SK-N-SH treated with all-trans-retinoic acid at 6 μM for 48 hours (cell line): ENCODE data around the gene WSCD2.

Experiments
- ATAC-seq: fragments of 200-7000 bp; cut with Tn5 transposase; 3 replicates; pipeline ENCODE4 v1.9.1; 2020; ENCODE audit warnings: mild to moderate bottlenecking, moderate library complexity
- ARNTL ChIP-seq: fragments of 450-650 bp; formaldehyde crosslinking; IDR thresholded peaks from 2 replicates; pipeline ENCODE4 v1.5.0; 2020; ENCODE audit warnings: low read depth, mild to moderate bottlenecking, moderate library complexity, borderline replicate concordance
- CSDC2 ChIP-seq: fragments of 250-450 bp; sonication (Bioruptor Pico); IDR thresholded peaks from 2 replicates; pipeline ENCODE4 v1.5.0; 2020; ENCODE audit warnings: mild to moderate bottlenecking, moderate library complexity
- OSR1 ChIP-seq: fragments of 250-450 bp; sonication (Bioruptor Pico); IDR thresholded peaks from 2 replicates; pipeline ENCODE4 v1.8.0; 2022; ENCODE audit warnings: moderate library complexity, mild to moderate bottlenecking, inconsistent platforms
- PPARA ChIP-seq: fragments of 250-450 bp; sonication (Bioruptor Pico); IDR thresholded peaks from 2 replicates; pipeline ENCODE4 v1.5.0; 2020; ENCODE audit warnings: mild to moderate bottlenecking, borderline replicate concordance
- RARB ChIP-seq: fragments of 250-450 bp; sonication (Bioruptor Pico); IDR thresholded peaks from 2 replicates; pipeline ENCODE4 v1.8.0; 2021; ENCODE audit warnings: mild to moderate bottlenecking, moderate library complexity
- TCF4 ChIP-seq: fragments of 250-450 bp; sonication (Bioruptor Pico); IDR thresholded peaks from 2 replicates; pipeline ENCODE4 v1.8.0; 2021; ENCODE audit warnings: mild to moderate bottlenecking, moderate library complexity, borderline replicate concordance
- TOX ChIP-seq: fragments of 250-450 bp; sonication (Bioruptor Pico); IDR thresholded peaks from 2 replicates; pipeline ENCODE4 v1.8.0; 2021; ENCODE audit warnings: mild to moderate bottlenecking, moderate library complexity, borderline replicate concordance
- ZC3H10 ChIP-seq: fragments of 250-450 bp; sonication (Bioruptor Pico); IDR thresholded peaks from 2 replicates; pipeline ENCODE4 v1.5.1; 2021; ENCODE audit warnings: mild to moderate bottlenecking, moderate library complexity
- ZNF565 ChIP-seq: fragments of 450-650 bp; formaldehyde crosslinking; conservative IDR thresholded peaks from 2 replicates; pipeline ENCODE4 v1.5.0; 2020; ENCODE audit warnings: low read depth, mild to moderate bottlenecking, moderate library complexity
- ZNF70 ChIP-seq: fragments of 450-650 bp; formaldehyde crosslinking; IDR thresholded peaks from 2 replicates; pipeline ENCODE4 v1.5.0; 2020; ENCODE audit warnings: mild to moderate bottlenecking, moderate library complexity
- ZNF8 ChIP-seq: fragments of 450-650 bp; formaldehyde crosslinking; IDR thresholded peaks from 2 replicates; pipeline ENCODE4 v1.5.0; 2020; ENCODE audit warnings: mild to moderate bottlenecking, moderate library complexity
- TF ChIP-seq, protein P1 (sequence below): fragments of 250-450 bp; sonication (Bioruptor Pico); IDR thresholded peaks from 2 replicates; pipeline ENCODE4 v1.5.0; 2020; ENCODE audit warnings: mild to moderate bottlenecking, moderate library complexity

Gene WSCD2

GRCh38 chr12:108298761-108299275 lies 169.7 kb downstream of the WSCD2 start:
- ATAC-seq, result no peak
- TF ChIP-seq TCF4 (CRISPR knock-in tag), result no peak
- no peak for TF ChIP-seq TOX (CRISPR knock-in tag)
- TF ChIP-seq PPARA (CRISPR knock-in tag), result no peak
- no peak for TF ChIP-seq ARNTL (CRISPR knock-in tag)
- TF ChIP-seq RARB, result no peak
- no peak for TF ChIP-seq OSR1
- TF ChIP-seq CSDC2 (CRISPR knock-in tag), result no peak
- no peak for TF ChIP-seq ZNF70 (CRISPR knock-in tag)
- no peak for TF ChIP-seq ZC3H10 (CRISPR knock-in tag)
- TF ChIP-seq, all 23 proteins: peak for 0

- ATAC-seq, result no peak
- no peak for TF ChIP-seq PPARA (CRISPR knock-in tag)
- TF ChIP-seq ZNF70 (CRISPR knock-in tag), result peak; percentile 51; the same call in 1 of the 2 replicates
- TF ChIP-seq CSDC2 (CRISPR knock-in tag), result no peak
- no peak for TF ChIP-seq ZNF8 (CRISPR knock-in tag)
- TF ChIP-seq, protein P1, sequence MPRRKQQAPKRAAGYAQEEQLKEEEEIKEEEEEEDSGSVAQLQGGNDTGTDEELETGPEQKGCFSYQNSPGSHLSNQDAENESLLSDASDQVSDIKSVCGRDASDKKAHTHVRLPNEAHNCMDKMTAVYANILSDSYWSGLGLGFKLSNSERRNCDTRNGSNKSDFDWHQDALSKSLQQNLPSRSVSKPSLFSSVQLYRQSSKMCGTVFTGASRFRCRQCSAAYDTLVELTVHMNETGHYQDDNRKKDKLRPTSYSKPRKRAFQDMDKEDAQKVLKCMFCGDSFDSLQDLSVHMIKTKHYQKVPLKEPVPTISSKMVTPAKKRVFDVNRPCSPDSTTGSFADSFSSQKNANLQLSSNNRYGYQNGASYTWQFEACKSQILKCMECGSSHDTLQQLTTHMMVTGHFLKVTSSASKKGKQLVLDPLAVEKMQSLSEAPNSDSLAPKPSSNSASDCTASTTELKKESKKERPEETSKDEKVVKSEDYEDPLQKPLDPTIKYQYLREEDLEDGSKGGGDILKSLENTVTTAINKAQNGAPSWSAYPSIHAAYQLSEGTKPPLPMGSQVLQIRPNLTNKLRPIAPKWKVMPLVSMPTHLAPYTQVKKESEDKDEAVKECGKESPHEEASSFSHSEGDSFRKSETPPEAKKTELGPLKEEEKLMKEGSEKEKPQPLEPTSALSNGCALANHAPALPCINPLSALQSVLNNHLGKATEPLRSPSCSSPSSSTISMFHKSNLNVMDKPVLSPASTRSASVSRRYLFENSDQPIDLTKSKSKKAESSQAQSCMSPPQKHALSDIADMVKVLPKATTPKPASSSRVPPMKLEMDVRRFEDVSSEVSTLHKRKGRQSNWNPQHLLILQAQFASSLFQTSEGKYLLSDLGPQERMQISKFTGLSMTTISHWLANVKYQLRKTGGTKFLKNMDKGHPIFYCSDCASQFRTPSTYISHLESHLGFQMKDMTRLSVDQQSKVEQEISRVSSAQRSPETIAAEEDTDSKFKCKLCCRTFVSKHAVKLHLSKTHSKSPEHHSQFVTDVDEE (CRISPR knock-in tag), result 0 out of 2 replicates have a peak, but pooled peaks have one; percentile 19
- no peak for TF ChIP-seq ZNF565 (CRISPR knock-in tag)
- peak; percentile 79; the same call in 1 of the 2 replicates for TF ChIP-seq TCF4 (CRISPR knock-in tag)
- TF ChIP-seq, all 23 proteins: peak for 3
Observed at GRCh38 chr12:108299516-108299915, 170.4 kb downstream of the WSCD2 start.
